GM18868 (cell line): ENCODE measurements around the gene NEK9.
"Not testable (repeated sequence)": the region's sequence is repeated elsewhere in the genome, so short reads cannot be mapped to it uniquely, and the experiment has no call there.

Source experiments
- ATAC-seq: cut with Tn5 transposase; IDR thresholded peaks from one replicate; pipeline ENCODE4 v1.9.1; 2021; ENCODE audit warnings: mild to moderate bottlenecking, moderate library complexity; ENCODE audit not compliant: unreplicated experiment

NEK9 gene

GRCh38 chr14:75126679-75127473 lies at the start of gene NEK9:
NEK9 (minus strand) TSS chr14:75127048; CDS start chr14:75126921, 127 bp downstream.
- peak; percentile 91 for ATAC-seq

- peak; percentile 64 for ATAC-seq
Measured at GRCh38 chr14:75176142-75176820, 49.4 kb upstream of the NEK9 start, which contains the start of gene TMED10. TMED10 (minus strand) TSS chr14:75176612; CDS start chr14:75176579, 33 bp downstream.

DNA sequence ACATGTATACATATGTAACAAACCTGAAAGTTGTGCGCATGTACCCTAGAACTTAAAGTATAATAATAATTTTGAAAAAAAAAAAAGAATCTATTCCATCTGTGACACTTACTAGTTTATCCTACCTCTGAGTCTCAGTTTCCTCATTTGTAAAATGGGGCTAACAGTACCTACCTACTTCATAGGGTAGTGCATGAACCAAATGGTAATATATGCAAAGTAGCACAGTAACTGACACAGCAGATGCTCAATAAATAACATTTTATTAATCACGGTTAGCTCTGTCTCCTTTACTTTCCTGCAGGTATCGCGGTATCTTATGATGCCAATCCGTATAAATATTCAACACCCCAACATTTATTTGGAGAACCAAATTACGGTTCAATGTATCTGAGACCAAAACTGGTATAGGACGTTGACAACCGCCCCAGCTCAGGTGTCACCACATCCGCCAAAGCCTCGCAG lies 48.9 kb upstream of the NEK9 start:
- no peak for ATAC-seq

- ATAC-seq, result no peak
Measured at GRCh38 chr14:75174066-75174465, 47.2 kb upstream of the NEK9 start.

- no peak for ATAC-seq
Measured at GRCh38 chr14:75170772-75171171, 43.9 kb upstream of the NEK9 start.

DNA sequence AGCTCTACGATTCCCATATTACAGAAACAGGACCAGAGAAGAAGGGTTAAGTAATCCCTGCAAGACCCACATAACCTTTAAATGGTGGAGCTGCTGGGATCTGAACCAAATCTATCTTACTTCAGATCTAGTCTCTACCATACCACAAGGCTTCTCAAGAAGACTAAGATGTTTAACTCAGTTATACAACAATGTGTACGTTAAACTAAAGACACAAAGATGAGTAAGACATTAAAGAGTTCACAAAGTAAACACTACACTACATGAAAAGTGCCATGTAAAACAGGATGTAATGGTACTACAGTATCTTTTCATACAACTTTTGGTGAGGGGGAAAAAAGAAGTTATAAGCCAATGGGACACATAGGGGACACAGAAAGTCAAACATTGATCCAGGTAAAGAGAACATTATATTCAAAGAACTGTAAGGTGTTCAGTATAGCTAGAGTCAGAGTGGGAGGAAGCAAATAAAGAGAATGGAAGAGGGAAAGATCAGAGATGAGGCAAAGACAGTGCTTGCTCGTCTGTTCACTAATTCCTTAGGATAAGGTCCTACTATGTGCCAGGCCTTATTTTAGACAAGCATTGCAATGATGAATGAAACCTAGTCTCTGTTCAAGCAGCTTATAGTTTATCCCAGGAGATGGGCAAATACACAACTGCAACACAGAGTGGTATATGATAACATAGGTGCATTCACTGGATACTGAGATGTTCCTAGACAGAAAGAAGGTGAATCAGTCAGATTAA lies 41.9 kb upstream of the NEK9 start:
- no peak for ATAC-seq

GRCh38 chr14:75167325-75167724 lies 40.5 kb upstream of the NEK9 start:
- ATAC-seq, result no peak

DNA sequence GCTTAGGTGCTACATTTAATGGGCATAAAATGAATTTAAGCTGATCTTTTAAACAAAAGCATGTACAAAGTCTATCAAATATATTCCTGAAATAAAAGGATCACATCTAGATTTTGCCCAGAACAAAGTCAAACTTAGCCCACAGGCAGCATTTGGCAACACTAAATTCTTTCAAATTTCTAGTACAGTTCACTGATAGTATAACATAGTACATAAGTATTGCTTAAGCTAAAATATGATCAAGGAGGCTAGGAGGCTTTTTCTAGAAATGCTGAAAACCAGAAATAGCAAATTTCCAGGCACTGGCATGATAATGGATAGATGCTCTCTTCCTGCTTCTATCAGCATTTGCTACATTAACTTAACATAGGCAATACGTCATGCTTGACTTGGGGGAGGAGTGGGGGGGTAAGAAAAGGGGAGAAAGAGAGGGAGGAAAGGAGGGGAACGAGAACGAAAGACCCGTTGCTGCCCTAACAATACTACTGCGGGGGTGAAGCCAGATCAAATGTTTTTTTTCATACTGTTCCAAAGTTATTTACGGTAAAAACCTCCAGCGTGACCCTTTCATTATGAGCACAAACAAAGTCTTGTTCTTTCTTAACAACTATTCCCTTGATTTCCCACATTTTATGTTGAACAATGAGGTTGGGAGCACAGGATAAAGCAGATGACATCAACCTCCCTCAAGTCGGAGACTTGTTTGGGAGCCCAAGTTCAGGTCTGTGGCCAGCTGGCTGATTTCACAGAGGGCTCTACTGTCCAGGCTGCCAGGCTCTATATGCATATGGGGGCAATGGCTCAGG lies 38.9 kb upstream of the NEK9 start:
- ATAC-seq, result no peak

GRCh38 chr14:75164809-75165208 lies 38.0 kb upstream of the NEK9 start:
- no peak for ATAC-seq

DNA sequence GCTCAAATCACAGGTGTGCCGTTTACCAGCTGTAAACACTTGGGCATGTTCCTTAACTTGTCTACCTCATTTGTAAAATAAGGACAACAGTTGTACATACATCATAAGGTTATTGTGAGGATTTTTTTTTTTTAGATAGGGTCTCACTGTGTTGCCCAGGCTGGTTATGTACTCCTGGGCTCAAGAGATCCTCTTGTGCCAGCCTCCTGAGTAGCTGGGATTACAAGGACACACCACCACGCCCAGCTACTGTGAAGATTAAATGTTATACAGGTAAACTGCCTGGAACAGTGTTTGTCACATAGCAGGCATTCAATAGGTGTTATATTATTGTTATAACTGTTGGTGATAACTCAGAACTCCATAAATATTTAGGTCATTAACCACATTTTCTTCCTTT lies 36.8 kb upstream of the NEK9 start:
- no peak for ATAC-seq

GRCh38 chr14:75162631-75163030 lies 35.8 kb upstream of the NEK9 start:
- ATAC-seq, result no peak

DNA sequence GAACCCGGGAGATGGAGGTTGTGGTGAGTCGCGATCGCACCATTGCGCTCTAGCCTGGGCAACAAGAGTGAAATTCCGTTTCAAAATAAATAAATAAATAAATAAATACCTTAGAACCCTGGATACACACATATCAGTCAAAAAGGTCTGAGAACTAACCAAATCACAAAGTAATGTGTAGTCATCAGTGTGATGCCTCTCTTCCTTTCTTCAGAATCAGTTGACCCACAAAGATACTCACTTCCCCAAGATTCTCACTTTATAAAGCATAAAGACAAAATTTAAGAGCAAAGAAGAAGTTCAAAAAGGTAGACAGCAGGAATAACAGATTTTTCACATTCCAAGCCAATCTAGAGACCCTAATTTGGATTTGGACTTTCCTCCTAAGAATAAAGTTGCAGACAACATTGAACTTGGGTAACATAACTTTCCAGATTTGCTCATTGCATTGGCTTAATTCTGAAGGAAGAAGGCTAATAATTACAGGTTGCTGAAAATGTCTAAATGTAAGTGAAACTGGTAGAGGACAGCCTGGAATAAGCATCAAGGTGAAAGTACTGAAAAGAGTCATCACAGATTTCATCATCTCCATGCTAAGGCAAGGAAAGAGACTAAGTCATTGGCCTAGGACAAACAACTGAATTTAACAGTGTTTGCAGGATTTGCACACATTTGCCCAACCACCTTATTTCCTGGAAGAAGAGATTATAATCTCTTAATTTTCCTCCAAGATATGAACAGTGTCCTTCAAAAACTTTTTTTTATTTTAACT lies 32.2 kb upstream of the NEK9 start:
- ATAC-seq, result peak; percentile 58

DNA sequence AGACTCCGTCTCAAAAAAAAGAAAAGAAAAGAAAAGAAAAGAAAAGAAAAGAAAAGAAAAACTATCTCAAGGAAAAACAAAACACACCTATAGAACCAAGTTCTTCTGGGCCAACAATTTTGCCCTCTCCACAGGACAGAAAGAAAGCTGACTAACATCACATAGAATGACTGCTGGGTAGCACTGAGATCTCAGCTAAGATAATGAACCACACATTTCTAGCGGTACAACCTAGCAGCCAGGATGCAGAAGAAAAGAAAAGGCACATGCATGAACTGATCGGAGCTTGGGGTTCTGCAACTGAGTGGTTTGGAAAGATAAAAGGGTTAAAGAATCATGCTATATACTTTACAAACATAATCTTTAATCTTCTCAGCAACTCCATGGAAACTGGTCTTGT lies 30.1 kb upstream of the NEK9 start:
- no peak for ATAC-seq

GRCh38 chr14:75156111-75156510 lies 29.3 kb upstream of the NEK9 start:
- no peak for ATAC-seq

DNA sequence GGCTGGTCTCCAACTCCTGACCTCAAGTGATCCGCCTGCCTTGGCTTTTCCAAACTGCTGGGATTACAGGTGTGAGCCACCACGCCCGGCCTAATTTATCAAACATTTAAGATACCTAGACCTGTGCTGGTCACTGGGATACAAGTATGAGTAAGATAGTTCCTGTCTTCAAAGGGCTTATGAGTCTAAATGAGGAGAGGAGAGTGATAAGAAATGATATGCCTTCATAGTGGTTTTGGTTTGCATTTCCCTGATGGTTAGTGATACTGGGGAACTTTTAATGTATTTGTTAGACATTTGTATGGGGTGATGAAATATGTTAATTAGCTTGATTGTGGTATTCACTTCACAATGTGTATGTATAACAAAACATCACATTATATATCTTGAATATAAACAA lies 28.3 kb upstream of the NEK9 start:
- ATAC-seq, result no peak

DNA sequence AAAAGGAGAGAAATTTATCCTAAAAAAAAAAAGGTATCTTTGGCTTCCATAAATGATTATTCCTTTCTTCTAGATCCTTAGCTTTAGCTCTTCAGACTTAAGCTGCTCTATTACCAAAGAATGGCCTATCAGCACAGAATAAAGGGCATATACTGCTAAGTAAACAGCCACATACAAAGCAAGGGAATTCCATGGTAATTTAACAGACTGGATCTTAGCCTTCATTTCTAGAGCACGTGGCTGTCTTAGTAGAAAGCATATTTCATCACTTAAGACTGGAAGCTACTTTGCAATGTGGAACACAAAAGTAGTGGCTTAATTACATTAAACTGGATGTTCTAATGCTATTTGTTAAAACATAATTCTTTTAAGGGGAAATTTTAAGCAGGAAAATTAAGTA lies 26.4 kb upstream of the NEK9 start:
- no peak for ATAC-seq

GRCh38 chr14:75151851-75152250 lies 25.0 kb upstream of the NEK9 start:
- no peak for ATAC-seq

- not testable (repeated sequence) for ATAC-seq
Measured at GRCh38 chr14:75150637-75151036, 23.8 kb upstream of the NEK9 start.

DNA sequence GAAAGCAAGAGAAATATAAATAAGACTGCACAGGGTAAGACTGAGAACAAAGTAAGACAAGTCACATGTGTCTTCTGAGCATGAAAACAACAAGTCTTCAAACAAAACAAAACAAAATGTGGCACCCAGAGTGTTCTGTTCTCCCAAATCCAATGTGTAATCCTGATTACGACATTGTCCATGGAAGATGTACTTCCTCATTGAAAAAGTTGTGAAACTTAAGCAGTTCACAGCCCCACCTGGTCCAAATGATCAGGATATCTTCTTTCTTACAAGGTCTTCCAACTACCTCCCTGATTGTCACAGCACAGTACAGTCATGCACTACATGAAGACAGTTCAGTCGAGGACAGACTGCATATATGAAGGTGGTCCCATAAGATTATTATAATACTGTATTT lies 23.3 kb upstream of the NEK9 start:
- ATAC-seq, result no peak
